ENCODE results near the gene FYB1. TPM values are rescaled to one million over a fixed set of nuclear protein-coding genes. Genes with fewer than 3 reads are reported as not detected.

Gene FYB1
- polyA plus RNA-seq, 3 donors = 75.3 to 141 (median 118) TPM

GRCh38 chr5:39262981-39263380, 43.6 kb upstream of the FYB1 start:
- H3K36me3 Mint-ChIP-seq = peaks cover 24 to 32% of the 10 kb centered on the region in 2 donors
- no CpG with 5 or more reads among the region's 2 CpGs for WGBS (ENCODE audit: insufficient coverage)
- Histone ChIP-seq H4K20me1 (ENCODE audit: insufficient read depth, low read length) (peaks cover 5% of the 10 kb centered on the region), H2AFZ (ENCODE audit: insufficient read depth, low read depth, low read length, poor library complexity, severe bottlenecking) (no peak overlapping the region), H3K27me3 (ENCODE audit: control insufficient read depth in 2 of 2, insufficient read depth in 2 of 2, low read length in 2 of 2) (no peaks in the 10 kb centered on the region), H3K4me2 (replicated peaks; ENCODE audit: extremely low read depth, low read length, poor library complexity, severe bottlenecking) (peak overlapping the region; percentile 46), H3K79me2 (ENCODE audit: insufficient read depth, low read length) (peaks cover 94% of the 10 kb centered on the region), H3K9ac (ENCODE audit: insufficient read depth, low read length, poor library complexity, severe bottlenecking) (no peak overlapping the region), H3K9me3 (replicated peaks in 1 of 2; ENCODE audit: control insufficient read depth in 1 of 2, insufficient read depth in 1 of 2, low read length in 2 of 2) (no peaks in the 10 kb centered on the region), H3K36me3 (replicated peaks in 1 of 2; ENCODE audit: control insufficient read depth in 1 of 2, insufficient read depth in 2 of 2, low read length in 2 of 2) (peaks cover 0 to 2% of the 10 kb centered on the region in 2 donors), H3K4me3 (replicated peaks in 1 of 3; ENCODE audit: low read depth in 2 of 3, low read length in 3 of 3) (peak overlapping the region in 1 of 3 experiments; percentile 54), H3K4me1 (ENCODE audit: control insufficient read depth in 1 of 2, insufficient read depth in 2 of 2, low read length in 2 of 2) (peaks cover 60 to 85% of the 10 kb centered on the region in 2 donors), H3K27ac (ENCODE audit: low read depth in 1 of 2, low read length in 2 of 2) (peak overlapping the region in 1 of 2 donors; percentile 77)
- intact Hi-C loops (cut with micrococcal nuclease) = no loop called here
- peaks cover 83% of the 10 kb centered on the region for H3K4me1 Mint-ChIP-seq
- no peak for TF ChIP-seq CTCF (IDR thresholded peaks at IDR 0.05)
- H3K27ac Mint-ChIP-seq = peak overlapping the region; percentile 77 to 94 (median 87)
- DNase-seq = peak; percentile 58 to 73 (median 64)
- H3K4me3 Mint-ChIP-seq = peak overlapping the region in 1 of 2 donors; percentile 71
- no peaks in the 10 kb centered on the region for H3K27me3 Mint-ChIP-seq (ENCODE audit: low read depth in 3 of 3)
- peaks cover 0 to 1% (median 0%) of the 10 kb centered on the region in 7 donors for H3K9me3 Mint-ChIP-seq

GRCh38 chr5:39260095-39260494, 40.7 kb upstream of the FYB1 start:
- no peak overlapping the region for H3K27ac ChIP-seq (ENCODE audit: low read depth in 1 of 2, low read length in 2 of 2)
- H3K9me3 Mint-ChIP-seq = peaks cover 0 to 1% (median 0%) of the 10 kb centered on the region in 7 donors
- H3K9me3 ChIP-seq (replicated peaks in 1 of 2; ENCODE audit: control insufficient read depth in 1 of 2, insufficient read depth in 1 of 2, low read length in 2 of 2) = no peaks in the 10 kb centered on the region
- peaks cover 0 to 7% of the 10 kb centered on the region in 2 donors for H3K36me3 ChIP-seq (replicated peaks in 1 of 2; ENCODE audit: control insufficient read depth in 1 of 2, insufficient read depth in 2 of 2, low read length in 2 of 2)
- no peak overlapping the region for H3K4me3 ChIP-seq (replicated peaks in 1 of 3; ENCODE audit: low read depth in 2 of 3, low read length in 3 of 3)
- H3K27me3 ChIP-seq (ENCODE audit: control insufficient read depth in 2 of 2, insufficient read depth in 2 of 2, low read length in 2 of 2) = no peaks in the 10 kb centered on the region
- no peaks in the 10 kb centered on the region for H4K20me1 ChIP-seq (ENCODE audit: insufficient read depth, low read length)
- no peak for TF ChIP-seq CTCF (IDR thresholded peaks at IDR 0.05)
- no peaks in the 10 kb centered on the region for H3K27me3 Mint-ChIP-seq (ENCODE audit: low read depth in 3 of 3)
- H2AFZ ChIP-seq (ENCODE audit: insufficient read depth, low read depth, low read length, poor library complexity, severe bottlenecking) = no peak overlapping the region
- peaks cover 86% of the 10 kb centered on the region for H3K4me1 Mint-ChIP-seq
- peak overlapping the region in 1 of 7 donors; percentile 53 for H3K27ac Mint-ChIP-seq
- H3K79me2 ChIP-seq (ENCODE audit: insufficient read depth, low read length) = peaks cover 88% of the 10 kb centered on the region
- no peak for DNase-seq
- H3K4me2 ChIP-seq (replicated peaks; ENCODE audit: extremely low read depth, low read length, poor library complexity, severe bottlenecking) = no peak overlapping the region
- peaks cover 33 to 41% of the 10 kb centered on the region in 2 donors for H3K36me3 Mint-ChIP-seq
- H3K4me3 Mint-ChIP-seq = no peak overlapping the region
- H3K9ac ChIP-seq (ENCODE audit: insufficient read depth, low read length, poor library complexity, severe bottlenecking) = no peak overlapping the region
- intact Hi-C loops (cut with micrococcal nuclease) = no loop called here
- H3K4me1 ChIP-seq (ENCODE audit: control insufficient read depth in 1 of 2, insufficient read depth in 2 of 2, low read length in 2 of 2) = peaks cover 61 to 87% of the 10 kb centered on the region in 2 donors

Data from CD14-positive monocyte (primary cell).